ENCODE results near the gene KANK4.

The KANK4 gene

DNA sequence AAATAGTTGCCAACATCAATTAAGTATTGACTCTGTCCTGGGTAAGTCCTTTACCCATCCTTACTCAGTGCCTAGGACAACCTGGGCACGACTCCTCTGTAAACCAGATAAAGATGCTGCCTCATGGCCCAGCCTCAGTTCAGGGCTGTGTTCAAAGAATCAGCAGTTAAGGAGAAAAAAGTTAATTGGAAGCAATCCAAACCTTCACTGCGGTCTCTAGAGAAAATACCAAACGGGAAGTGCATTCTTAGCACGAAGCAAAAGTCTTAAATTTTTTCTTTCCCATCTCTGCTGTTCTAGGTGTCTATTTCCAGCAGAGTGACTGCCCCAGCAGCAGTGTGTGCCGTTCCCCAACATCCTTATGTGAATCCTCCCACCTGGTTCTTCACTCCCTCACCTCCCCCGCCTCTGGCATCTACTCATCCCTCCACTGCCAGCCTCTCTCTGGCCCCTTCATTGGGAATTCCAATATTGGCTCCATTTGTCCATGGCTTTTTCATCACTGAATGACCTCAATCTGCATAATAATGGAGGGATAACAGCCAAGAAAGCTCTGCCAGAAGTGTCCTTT, 23.2 kb downstream of the KANK4 start:
- Mint-ChIP-seq H3K27ac (peak overlapping the region; percentile 86), H3K36me3 (no peaks in the 10 kb centered on the region), H3K4me3 (peak overlapping the region; percentile 53), H3K9me3 (no peaks in the 10 kb centered on the region), H3K4me1 (peaks cover 14% of the 10 kb centered on the region), H3K27me3 (peaks cover under 1% of the 10 kb centered on the region)

DNA sequence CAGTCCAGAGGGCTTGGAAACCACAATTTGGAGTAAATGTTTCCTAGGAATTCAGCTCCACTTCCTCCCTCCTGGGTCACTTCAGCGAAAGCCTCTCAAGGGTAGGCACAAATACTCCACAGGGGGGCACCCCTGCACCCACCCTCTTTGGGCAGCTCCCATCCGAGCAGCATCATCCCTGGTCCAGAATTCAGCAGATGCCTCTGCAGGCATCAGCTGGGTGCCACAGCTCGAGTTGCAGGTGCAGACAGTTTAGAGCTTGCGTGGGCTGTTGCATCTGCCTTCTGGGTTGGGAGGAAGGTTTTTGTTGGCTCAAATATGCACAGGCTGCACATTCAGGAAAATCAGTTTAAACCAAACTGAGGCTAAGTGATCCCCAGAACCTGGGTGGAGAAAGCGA, 25.0 kb downstream of the KANK4 start:
- no peak overlapping the region for H3K4me3 Mint-ChIP-seq
- H3K4me1 Mint-ChIP-seq, result peaks cover 14% of the 10 kb centered on the region
- no peak overlapping the region for H3K27ac Mint-ChIP-seq
- peaks cover 2% of the 10 kb centered on the region for H3K27me3 Mint-ChIP-seq
- no peaks in the 10 kb centered on the region for H3K9me3 Mint-ChIP-seq
- no peaks in the 10 kb centered on the region for H3K36me3 Mint-ChIP-seq

DNA sequence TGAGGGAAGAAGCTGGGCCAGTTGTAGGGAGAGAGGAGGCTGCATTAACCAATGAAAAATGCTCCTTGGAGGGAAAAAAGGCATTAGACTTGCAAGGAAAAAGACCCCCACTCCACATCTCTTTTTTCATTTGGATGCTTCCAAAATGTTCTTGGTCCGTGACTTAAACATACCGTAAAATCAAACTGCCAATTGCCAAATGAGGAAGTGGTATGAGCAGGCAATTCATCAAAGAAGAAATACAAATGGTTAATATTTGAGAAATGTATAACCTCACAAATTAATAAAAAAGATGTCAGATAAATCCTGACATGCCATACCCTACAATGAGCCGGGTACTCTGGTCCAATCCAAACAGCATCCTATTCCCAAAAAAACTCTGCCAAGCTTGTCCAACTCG, 30.6 kb downstream of the KANK4 start:
- Mint-ChIP-seq H3K4me1 (no peaks in the 10 kb centered on the region), H3K27me3 (peaks cover 10% of the 10 kb centered on the region), H3K27ac (no peak overlapping the region), H3K9me3 (no peaks in the 10 kb centered on the region), H3K36me3 (no peaks in the 10 kb centered on the region), H3K4me3 (no peak overlapping the region)

- H3K9me3 Mint-ChIP-seq, result no peaks in the 10 kb centered on the region
Measured at GRCh38 chr1:62288224-62288623, 31.0 kb downstream of the KANK4 start.

DNA sequence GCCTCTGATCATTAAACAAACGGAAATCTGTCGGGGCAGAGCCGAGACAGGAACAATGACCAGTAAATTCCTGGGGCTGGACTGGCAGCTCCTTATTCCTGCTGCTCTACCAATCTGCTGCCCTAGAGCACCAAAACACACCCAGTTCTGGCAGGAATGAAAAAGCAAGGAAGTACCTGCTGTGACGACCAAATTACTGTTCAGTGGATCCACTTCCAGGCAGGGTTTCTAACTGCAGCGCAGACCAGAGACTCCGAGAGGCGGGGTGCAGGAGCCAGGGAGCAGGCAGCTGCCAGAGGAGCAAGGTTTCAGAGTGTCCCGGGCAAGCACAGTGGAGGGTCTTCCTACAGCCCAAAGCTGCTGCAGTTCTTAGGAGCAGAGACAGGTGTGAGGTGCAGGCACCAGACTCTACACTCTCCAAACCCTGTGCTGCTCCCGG, 32.4 kb downstream of the KANK4 start:
- no peak overlapping the region for H3K4me3 Mint-ChIP-seq
- H3K4me1 Mint-ChIP-seq, result no peaks in the 10 kb centered on the region
- no peak overlapping the region for H3K27ac Mint-ChIP-seq
- H3K36me3 Mint-ChIP-seq, result no peaks in the 10 kb centered on the region
- H3K27me3 Mint-ChIP-seq, result peaks cover 10% of the 10 kb centered on the region
- no peaks in the 10 kb centered on the region for H3K9me3 Mint-ChIP-seq

More at GRCh38 chr1:62288224-62288623, 31.0 kb downstream of the KANK4 start:
- H3K4me3 Mint-ChIP-seq, result no peak overlapping the region
- no peaks in the 10 kb centered on the region for H3K36me3 Mint-ChIP-seq
- peaks cover 10% of the 10 kb centered on the region for H3K27me3 Mint-ChIP-seq
- no peaks in the 10 kb centered on the region for H3K4me1 Mint-ChIP-seq
- no peak overlapping the region for H3K27ac Mint-ChIP-seq

DNA sequence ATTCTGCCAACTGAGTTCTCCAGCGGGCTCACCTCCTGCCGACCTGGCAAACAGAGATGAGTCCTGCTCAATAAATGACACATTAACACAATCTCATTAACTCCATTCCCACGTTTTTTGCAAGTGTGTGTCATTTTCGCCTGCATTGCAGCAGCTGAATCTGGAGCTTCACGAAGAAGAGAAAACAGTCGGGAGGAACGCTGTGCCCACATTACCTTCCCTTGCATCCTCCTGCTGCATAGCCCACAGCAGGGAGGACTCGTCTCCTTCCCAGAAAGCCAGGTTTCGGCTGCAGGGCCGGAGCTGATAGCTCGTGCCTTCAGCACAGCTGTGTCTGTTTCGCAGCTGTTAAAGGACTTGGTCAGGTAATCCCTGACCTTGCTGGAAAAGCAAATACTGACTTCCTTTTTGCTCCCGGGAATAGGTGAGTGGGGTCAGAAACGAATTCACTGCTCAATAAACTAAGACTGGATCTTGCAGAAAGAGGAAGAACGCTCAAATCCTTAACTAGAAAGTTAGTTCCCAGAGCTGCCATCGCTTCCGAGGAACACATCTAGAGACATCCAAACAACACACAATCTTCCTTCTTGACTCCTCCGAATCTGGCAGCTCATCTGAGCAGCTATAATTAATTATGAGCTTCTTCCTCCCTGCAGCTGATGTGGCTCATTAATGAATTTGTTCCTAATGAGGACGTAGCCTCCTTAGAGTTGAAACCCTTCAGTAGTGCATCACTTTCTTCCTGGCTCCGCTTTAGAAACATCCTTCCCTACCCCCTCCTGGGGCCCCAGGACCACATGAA, 33.0 kb downstream of the KANK4 start:
- Mint-ChIP-seq H3K27ac (no peak overlapping the region), H3K4me3 (no peak overlapping the region), H3K4me1 (no peaks in the 10 kb centered on the region), H3K27me3 (peaks cover 10% of the 10 kb centered on the region), H3K9me3 (no peaks in the 10 kb centered on the region), H3K36me3 (no peaks in the 10 kb centered on the region)

DNA sequence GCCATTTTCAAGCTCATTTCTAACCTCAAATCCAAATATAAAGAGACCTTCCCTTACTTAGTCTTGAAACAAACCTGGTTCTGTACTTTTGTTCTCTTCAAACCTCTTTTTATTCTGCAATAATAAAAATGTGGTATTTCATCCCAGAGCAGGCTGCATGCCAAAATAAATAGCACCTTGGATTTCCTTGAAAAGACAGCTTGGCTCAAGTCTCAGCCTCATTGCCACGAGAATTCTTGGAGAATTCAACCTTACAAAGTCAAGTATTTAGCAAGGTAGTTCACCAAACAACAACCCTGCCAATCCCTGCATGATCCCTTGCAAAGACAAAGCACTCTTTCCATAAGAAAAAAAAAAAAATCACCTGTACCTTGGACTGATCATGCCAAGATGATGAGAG, 33.8 kb downstream of the KANK4 start:
- Mint-ChIP-seq H3K27ac (no peak overlapping the region), H3K4me3 (no peak overlapping the region), H3K4me1 (no peaks in the 10 kb centered on the region), H3K9me3 (no peaks in the 10 kb centered on the region), H3K27me3 (peaks cover 8% of the 10 kb centered on the region), H3K36me3 (no peaks in the 10 kb centered on the region)

- H3K27ac Mint-ChIP-seq, result no peak overlapping the region
- H3K4me3 Mint-ChIP-seq, result no peak overlapping the region
- no peaks in the 10 kb centered on the region for H3K36me3 Mint-ChIP-seq
- peaks cover 8% of the 10 kb centered on the region for H3K27me3 Mint-ChIP-seq
- no peaks in the 10 kb centered on the region for H3K9me3 Mint-ChIP-seq
- no peaks in the 10 kb centered on the region for H3K4me1 Mint-ChIP-seq
Measured at GRCh38 chr1:62283986-62284385, 35.2 kb downstream of the KANK4 start.

DNA sequence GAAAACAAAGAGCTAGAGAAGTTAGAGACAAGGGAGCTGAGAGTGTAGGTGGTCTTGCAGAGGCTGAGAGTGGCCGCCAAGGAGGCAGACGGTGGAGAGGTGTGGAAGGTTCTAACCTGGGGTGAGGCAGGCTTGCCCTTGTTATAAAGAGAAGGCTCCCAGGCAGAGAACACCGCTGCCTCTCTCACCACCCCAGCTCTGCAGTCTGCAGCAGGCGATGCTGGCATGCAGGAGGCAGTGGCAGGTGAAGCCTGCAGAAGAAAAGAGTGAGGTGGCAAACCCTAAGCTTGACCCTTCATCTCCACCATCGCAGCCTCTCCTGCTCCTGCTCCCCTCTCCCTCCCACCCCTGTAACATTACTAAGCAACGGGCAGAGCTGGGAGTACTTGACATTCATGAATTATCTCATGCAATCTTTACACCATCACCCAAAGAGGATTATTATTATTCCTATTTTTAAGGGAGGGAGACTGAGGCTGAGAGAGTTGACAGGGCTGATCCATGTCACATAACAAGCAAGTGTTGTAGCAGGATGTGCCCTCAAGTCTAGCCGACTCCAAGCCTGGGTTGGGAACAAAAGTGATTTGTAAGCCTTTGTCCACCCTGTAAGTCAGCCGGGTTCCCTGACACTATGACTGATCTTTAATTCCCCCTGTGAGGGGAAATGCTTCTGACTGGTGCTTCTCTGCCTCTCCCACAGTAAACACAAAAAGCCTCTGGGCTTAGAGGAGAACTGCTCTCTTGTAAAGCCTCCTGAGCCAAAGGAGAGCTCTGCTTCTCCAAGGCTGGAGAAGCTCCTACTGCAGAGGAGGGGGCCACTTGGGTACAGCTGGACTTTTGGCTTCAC, 36.1 kb downstream of the KANK4 start:
- Mint-ChIP-seq H3K27ac (no peak overlapping the region), H3K27me3 (peaks cover 8% of the 10 kb centered on the region), H3K4me3 (no peak overlapping the region), H3K36me3 (no peaks in the 10 kb centered on the region), H3K4me1 (no peaks in the 10 kb centered on the region), H3K9me3 (no peaks in the 10 kb centered on the region)

GRCh38 chr1:62281922-62282555, 37.2 kb downstream of the KANK4 start:
- peaks cover 3% of the 10 kb centered on the region for H3K9me3 Mint-ChIP-seq
- no peak overlapping the region for H3K27ac Mint-ChIP-seq
- no peaks in the 10 kb centered on the region for H3K4me1 Mint-ChIP-seq
- H3K4me3 Mint-ChIP-seq, result no peak overlapping the region
- peaks cover 8% of the 10 kb centered on the region for H3K27me3 Mint-ChIP-seq
- H3K36me3 Mint-ChIP-seq, result peaks cover 2% of the 10 kb centered on the region

DNA sequence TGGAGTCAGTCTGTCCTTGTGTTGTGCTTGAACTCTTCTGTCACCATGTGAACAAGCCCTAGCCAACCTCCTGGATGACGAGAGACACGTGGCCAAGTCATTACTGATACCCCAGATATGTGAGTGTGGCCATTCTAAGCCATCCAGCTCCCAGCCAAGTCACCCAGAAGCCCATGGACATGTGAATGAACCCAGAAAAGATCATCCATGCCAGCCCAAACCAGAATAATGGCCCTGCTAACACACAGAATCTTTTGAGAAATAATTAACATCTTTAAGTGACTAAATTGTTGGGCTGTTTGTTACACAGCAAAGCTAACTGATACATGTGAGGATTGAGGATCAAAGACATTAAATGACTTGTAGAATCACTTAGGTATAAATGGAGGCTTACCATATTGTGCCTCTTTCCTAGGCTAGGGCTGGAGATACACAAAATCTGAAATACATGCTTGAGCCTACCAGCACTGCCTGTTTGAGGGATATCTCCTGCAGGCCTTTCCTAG, 38.2 kb downstream of the KANK4 start:
- Mint-ChIP-seq H3K27ac (no peak overlapping the region), H3K9me3 (peaks cover 6% of the 10 kb centered on the region), H3K4me1 (no peaks in the 10 kb centered on the region), H3K4me3 (no peak overlapping the region), H3K36me3 (peaks cover 4% of the 10 kb centered on the region), H3K27me3 (peaks cover 2% of the 10 kb centered on the region)

- Mint-ChIP-seq H3K4me3 (no peak overlapping the region), H3K36me3 (peaks cover 4% of the 10 kb centered on the region), H3K4me1 (no peaks in the 10 kb centered on the region), H3K27me3 (no peaks in the 10 kb centered on the region), H3K27ac (no peak overlapping the region), H3K9me3 (peaks cover 6% of the 10 kb centered on the region)
Measured at GRCh38 chr1:62280150-62280549, 39.1 kb downstream of the KANK4 start.

GRCh38 chr1:62276791-62277190, 42.4 kb downstream of the KANK4 start:
- no peak overlapping the region for H3K27ac Mint-ChIP-seq
- H3K4me3 Mint-ChIP-seq, result no peak overlapping the region
- H3K4me1 Mint-ChIP-seq, result peaks cover 17% of the 10 kb centered on the region
- H3K9me3 Mint-ChIP-seq, result peaks cover 6% of the 10 kb centered on the region
- no peaks in the 10 kb centered on the region for H3K27me3 Mint-ChIP-seq
- peaks cover 4% of the 10 kb centered on the region for H3K36me3 Mint-ChIP-seq

GRCh38 chr1:62274496-62275485, 44.4 kb downstream of the KANK4 start:
- H3K27ac Mint-ChIP-seq, result no peak overlapping the region

More at GRCh38 chr1:62274496-62275485, 44.4 kb downstream of the KANK4 start:
- no peak overlapping the region for H3K4me3 Mint-ChIP-seq
- H3K4me1 Mint-ChIP-seq, result peaks cover 28% of the 10 kb centered on the region
- H3K27me3 Mint-ChIP-seq, result no peaks in the 10 kb centered on the region
- H3K9me3 Mint-ChIP-seq, result peaks cover 6% of the 10 kb centered on the region
- peaks cover 4% of the 10 kb centered on the region for H3K36me3 Mint-ChIP-seq
